AG09319 (cell line): Measurements from ENCODE around the gene MBD3.

ENCODE experiments used
- DNase-seq: peaks from one replicate; pipeline ENCODE4 v3.0.0-alpha.2; 2010; ENCODE audit warnings: low read depth; ENCODE audit errors: extremely low read depth
- CTCF ChIP-seq: IDR thresholded peaks from 2 replicates; pipeline ENCODE4 v1.5.1; 2011; ENCODE audit warnings: low read depth, mild to moderate bottlenecking, inconsistent platforms, low read length, moderate library complexity

MBD3 gene

GRCh38 chr19:1569997-1570396 is 22.7 kb downstream of the MBD3 start:
- no peak for DNase-seq
- no peak for TF ChIP-seq CTCF

GRCh38 chr19:1568320-1569019 is 24.2 kb downstream of the MBD3 start, which contains the start of gene MEX3D:
Gene MEX3D (minus strand): TSS chr19:1568325. CDS start chr19:1568058, 267 bp downstream.
- TF ChIP-seq CTCF, result no peak
- no peak for DNase-seq

- no peak for TF ChIP-seq CTCF
- DNase-seq, result no peak
Observed at GRCh38 chr19:1567848-1568227, 24.8 kb downstream of the MBD3 start.

- TF ChIP-seq CTCF, result no peak
- DNase-seq, result no peak
Observed at GRCh38 chr19:1567116-1567847, 25.4 kb downstream of the MBD3 start.

GRCh38 chr19:1566392-1567115 is 26.1 kb downstream of the MBD3 start:
- TF ChIP-seq CTCF, result no peak
- peak; percentile 58 for DNase-seq

- DNase-seq, result no peak
- TF ChIP-seq CTCF, result no peak
Observed at GRCh38 chr19:1563251-1563650, 29.4 kb downstream of the MBD3 start.
